CD4-positive, CD25-positive, alpha-beta regulatory T cell (primary cell): ENCODE data around the gene SLK. TPM values are rescaled to one million over a fixed set of nuclear protein-coding genes. Genes with fewer than 3 reads are reported as not detected.
A peak's percentile ranks its signal among the peaks of the same experiment; 100 is the strongest.

ENCODE experiments used
- ATAC-seq, 2 donors: fragments of 150-1000 bp; cut with Tn5 transposase; one replicate each; pipeline ENCODE4 v1.10.0; 2021; ENCODE audit warnings: low read depth in 2 of 2, moderate number of reproducible peaks in 2 of 2, moderate library complexity in 1 of 2
- DNase-seq, 3 donors: peaks; one replicate each; pipeline versions ENCODE4 v3.0.0 to v3.0.0-alpha.2; 2012 to 2022; ENCODE audit warnings: mixed read lengths in 1 of 3
- H3K27ac ChIP-seq: one replicate; pipeline ENCODE4 v1.7.0; 2013; ENCODE audit warnings: mild to moderate bottlenecking, low read length; ENCODE audit not compliant: insufficient read depth, poor library complexity, severe bottlenecking
- H3K27me3 ChIP-seq: one replicate; pipeline ENCODE4 v1.7.0; 2013; ENCODE audit warnings: low read length; ENCODE audit not compliant: control insufficient read depth, insufficient read depth
- H3K36me3 ChIP-seq: one replicate; pipeline ENCODE4 v1.7.0; 2013; ENCODE audit warnings: mild to moderate bottlenecking, low read length, moderate library complexity; ENCODE audit not compliant: control insufficient read depth, insufficient read depth
- H3K4me1 ChIP-seq: 2 replicates; pipeline ENCODE4 v1.7.0; 2013; ENCODE audit warnings: mild to moderate bottlenecking, low read length; ENCODE audit not compliant: insufficient read depth, control insufficient read depth, poor library complexity, severe bottlenecking
- H3K4me3 ChIP-seq: one replicate; pipeline ENCODE4 v1.7.0; 2013; ENCODE audit warnings: low read depth, mild to moderate bottlenecking, low read length, moderate library complexity
- H3K9me3 ChIP-seq, 2 experiments: 1 replicate in 1 of 2; 2 replicates in 1 of 2; pipeline ENCODE4 v1.7.0; 2013; ENCODE audit warnings: low read length in 2 of 2, mild to moderate bottlenecking in 1 of 2, moderate library complexity in 1 of 2; ENCODE audit not compliant: control insufficient read depth in 2 of 2
- H3K27ac Mint-ChIP-seq, 3 donors: one replicate each; pipeline ENCODE4 v1.8.0; 2020 to 2022; ENCODE audit warnings: mild to moderate bottlenecking in 3 of 3, mixed read lengths in 3 of 3, moderate library complexity in 2 of 3
- H3K27me3 Mint-ChIP-seq: one replicate; pipeline ENCODE4 v1.8.0; 2022; ENCODE audit warnings: mild to moderate bottlenecking, mixed read lengths
- H3K36me3 Mint-ChIP-seq: one replicate; pipeline ENCODE4 v1.8.0; 2020; ENCODE audit warnings: mixed read lengths
- H3K4me1 Mint-ChIP-seq, 4 donors: one replicate each; pipeline ENCODE4 v1.8.0; 2020 to 2022; ENCODE audit warnings: mixed read lengths in 4 of 4, mild to moderate bottlenecking in 1 of 4
- H3K4me3 Mint-ChIP-seq, 4 donors: one replicate each; pipeline ENCODE4 v1.8.0; 2020 to 2022; ENCODE audit warnings: mild to moderate bottlenecking in 4 of 4, mixed read lengths in 4 of 4, moderate library complexity in 3 of 4
- H3K9me3 Mint-ChIP-seq, 7 donors: one replicate each; pipeline ENCODE4 v1.8.0; 2020 to 2022; ENCODE audit warnings: mixed read lengths in 7 of 7, mild to moderate bottlenecking in 3 of 7, moderate library complexity in 2 of 7
- polyA plus RNA-seq, 4 donors: library from polyadenylated mRNA; unstranded; fragments of 300-500 nt; fragmentation: Illumina TruSeq; gene quantifications; one replicate each; pipeline ENCODE4 v1.2.3, GENCODE V29; 2021
- total RNA-seq: library from RNA; stranded (reverse); gene quantifications from one replicate; pipeline ENCODE4 v1.2.3, GENCODE V29; 2022

SLK gene
- total and polyA plus RNA-seq, 5 donors from 2014 or later: 3.2 to 23.5 (median 3.4) TPM

DNA sequence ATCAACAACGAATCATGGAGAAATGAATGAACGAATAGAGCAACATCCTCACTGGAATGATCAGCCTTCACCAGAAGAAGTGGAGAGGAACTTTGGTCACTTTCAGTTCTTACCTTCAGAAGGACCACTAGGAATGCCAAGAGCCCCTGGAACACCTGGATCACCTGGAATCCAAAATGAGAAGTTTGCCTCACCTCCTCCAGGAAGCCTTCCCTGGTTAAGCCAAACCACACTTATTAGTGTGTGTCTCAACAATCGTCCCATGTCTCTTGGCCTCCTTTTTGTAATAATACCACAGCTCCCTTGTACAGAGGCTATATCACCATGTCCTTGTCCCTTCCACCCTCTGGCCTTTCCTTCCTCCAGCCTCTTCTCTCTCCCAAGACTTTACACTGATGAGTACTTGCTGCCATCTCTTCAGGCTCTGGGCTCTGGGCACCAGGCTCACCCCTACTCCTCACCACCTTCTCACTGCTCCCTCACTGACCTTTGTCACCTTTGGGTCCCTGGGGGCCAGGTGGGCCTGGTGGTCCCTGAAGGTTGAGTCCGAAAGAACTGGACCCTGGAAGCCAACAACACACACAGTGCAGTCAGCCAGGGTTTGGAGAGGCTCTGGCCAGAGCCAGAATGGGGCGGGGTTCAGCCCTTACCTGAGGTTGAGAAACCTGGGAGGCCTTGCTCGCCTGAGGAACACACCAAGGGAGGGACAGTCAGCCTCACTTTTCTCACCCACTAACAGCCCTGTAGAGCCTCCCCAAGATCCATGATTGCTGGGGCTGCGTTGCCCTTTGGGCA, 72.2 kb downstream of the SLK start:
- H3K4me3 ChIP-seq: no peak overlapping the region
- no peaks in the 10 kb centered on the region for H3K4me1 ChIP-seq
- no peak overlapping the region for H3K27ac ChIP-seq
- ATAC-seq (no peak), DNase-seq (no peak)
- no peaks in the 10 kb centered on the region for H3K9me3 Mint-ChIP-seq
- peaks cover 0 to 2% (median under 1%) of the 10 kb centered on the region in 4 donors for H3K4me1 Mint-ChIP-seq
- no peaks in the 10 kb centered on the region for H3K36me3 ChIP-seq
- H3K4me3 Mint-ChIP-seq: no peak overlapping the region
- no peaks in the 10 kb centered on the region for H3K27me3 ChIP-seq
- H3K36me3 Mint-ChIP-seq: no peaks in the 10 kb centered on the region
- H3K27ac Mint-ChIP-seq: no peak overlapping the region
- H3K9me3 ChIP-seq: no peaks in the 10 kb centered on the region
- no peaks in the 10 kb centered on the region for H3K27me3 Mint-ChIP-seq

DNA sequence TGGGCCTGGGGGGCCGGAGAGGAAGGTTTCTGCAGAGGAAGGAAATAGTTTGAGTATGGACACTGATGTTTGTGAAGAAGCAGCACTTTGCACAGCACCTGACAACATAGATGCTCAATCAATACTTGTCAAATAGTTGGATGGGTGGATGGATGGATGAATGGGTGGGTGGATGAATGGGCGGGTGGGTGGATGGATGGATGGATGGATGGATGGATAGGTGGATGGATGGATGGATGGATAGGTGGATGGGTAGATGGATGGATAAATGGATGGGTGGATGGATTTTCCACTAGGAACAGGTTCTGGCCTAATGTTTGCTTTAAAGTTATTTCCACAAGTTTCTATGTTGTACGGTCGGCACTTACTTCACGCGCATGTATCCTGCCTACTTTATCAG, 73.4 kb downstream of the SLK start:
- H3K27me3 Mint-ChIP-seq: no peaks in the 10 kb centered on the region
- ATAC-seq: no peak
- DNase-seq: no peak
- Histone ChIP-seq H3K4me3 (no peak overlapping the region), H3K4me1 (no peaks in the 10 kb centered on the region), H3K36me3 (no peaks in the 10 kb centered on the region), H3K9me3 (no peaks in the 10 kb centered on the region), H3K27me3 (no peaks in the 10 kb centered on the region), H3K27ac (no peak overlapping the region)
- H3K9me3 Mint-ChIP-seq: no peaks in the 10 kb centered on the region
- peaks cover 0 to 2% (median under 1%) of the 10 kb centered on the region in 4 donors for H3K4me1 Mint-ChIP-seq
- no peak overlapping the region for H3K27ac Mint-ChIP-seq
- H3K4me3 Mint-ChIP-seq: no peak overlapping the region
- H3K36me3 Mint-ChIP-seq: no peaks in the 10 kb centered on the region

DNA sequence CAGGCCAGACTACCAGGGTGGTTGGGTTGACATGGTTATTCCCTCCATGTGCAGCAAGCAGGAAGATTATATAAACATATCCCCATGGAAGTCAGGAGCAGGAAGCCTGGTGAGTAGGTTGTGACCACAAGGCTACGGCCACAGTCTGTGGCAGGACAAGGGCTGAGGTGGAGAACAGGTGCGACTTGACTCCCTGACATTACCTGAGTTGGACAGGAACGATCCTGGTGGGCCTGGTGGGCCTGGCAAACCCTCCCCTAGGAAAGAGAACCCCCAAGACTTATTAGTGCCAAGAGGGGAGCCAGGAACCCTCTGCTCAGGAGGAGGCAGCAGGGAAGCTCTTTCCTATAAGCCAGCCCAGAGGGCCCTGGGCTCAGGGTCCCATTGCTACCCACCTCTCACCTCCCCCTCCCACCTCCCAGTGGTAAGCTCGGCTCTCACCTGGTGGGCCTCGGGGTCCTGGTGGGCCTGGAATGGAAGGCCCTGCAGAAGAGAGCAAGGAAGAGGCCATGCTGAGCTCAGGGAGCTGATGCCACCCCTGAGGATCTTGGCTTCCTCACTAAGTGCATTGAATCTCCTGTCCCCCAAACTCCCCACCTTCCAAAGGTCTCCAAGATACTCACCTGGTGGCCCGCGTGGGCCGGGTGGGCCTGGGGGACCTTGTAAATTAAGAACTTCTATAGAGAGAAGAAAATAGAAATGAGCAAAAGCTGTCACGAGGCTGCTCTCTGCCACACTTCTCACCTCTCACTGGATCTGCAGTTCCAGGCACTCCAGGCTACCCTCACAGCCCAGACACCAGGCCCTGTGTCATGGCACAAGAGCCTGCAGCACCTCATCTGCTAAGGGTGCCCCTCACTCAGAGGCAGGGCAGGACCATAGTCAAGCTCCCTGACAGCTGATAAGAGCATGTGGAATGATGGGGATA, 74.2 kb downstream of the SLK start:
- Histone ChIP-seq H3K36me3 (no peaks in the 10 kb centered on the region), H3K4me3 (no peak overlapping the region), H3K27ac (no peak overlapping the region), H3K27me3 (no peaks in the 10 kb centered on the region), H3K4me1 (no peaks in the 10 kb centered on the region), H3K9me3 (no peaks in the 10 kb centered on the region)
- DNase-seq (no peak), ATAC-seq (no peak)
- no peaks in the 10 kb centered on the region for H3K9me3 Mint-ChIP-seq
- peaks cover 0 to 2% (median 0%) of the 10 kb centered on the region in 4 donors for H3K4me1 Mint-ChIP-seq
- H3K27me3 Mint-ChIP-seq: no peaks in the 10 kb centered on the region
- no peak overlapping the region for H3K4me3 Mint-ChIP-seq
- no peaks in the 10 kb centered on the region for H3K36me3 Mint-ChIP-seq
- no peak overlapping the region for H3K27ac Mint-ChIP-seq

DNA sequence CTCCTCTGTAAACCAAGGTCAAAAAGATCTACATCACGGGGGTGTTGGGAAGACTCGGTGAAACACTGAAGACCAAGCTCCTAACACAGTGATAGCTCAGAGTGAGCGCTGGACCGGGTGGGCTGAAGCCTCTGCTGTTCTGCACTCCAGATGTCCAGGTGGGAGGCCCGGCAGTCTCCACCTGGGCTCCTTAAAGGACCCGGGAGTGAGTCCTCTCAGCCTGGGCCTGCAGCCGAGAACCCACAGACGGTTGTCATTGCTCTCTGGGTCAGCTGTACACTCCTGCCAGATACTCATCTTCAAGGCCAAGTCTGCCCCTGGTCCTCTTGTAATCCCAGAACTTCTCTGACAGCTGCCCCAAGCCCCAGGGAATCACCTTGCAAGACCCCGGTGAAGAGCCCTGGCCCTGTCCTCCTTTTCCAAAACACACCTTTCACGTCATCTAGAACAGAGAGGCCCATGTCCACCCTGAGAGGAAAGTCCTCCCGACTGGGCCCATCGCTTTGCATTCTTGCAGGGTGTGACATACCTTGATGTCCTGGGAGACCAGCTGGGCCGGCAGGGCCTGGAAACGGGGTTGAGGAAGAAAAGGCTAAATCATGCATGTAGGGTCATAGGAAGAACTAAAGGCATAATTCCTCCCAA, 75.1 kb downstream of the SLK start:
- Mint-ChIP-seq H3K4me1 (peaks cover 0 to 2% (median 0%) of the 10 kb centered on the region in 4 donors), H3K4me3 (no peak overlapping the region), H3K9me3 (no peaks in the 10 kb centered on the region), H3K27me3 (no peaks in the 10 kb centered on the region), H3K27ac (peak overlapping the region in 1 of 3 donors; percentile 63), H3K36me3 (no peaks in the 10 kb centered on the region)
- H3K27ac ChIP-seq: no peak overlapping the region
- no peaks in the 10 kb centered on the region for H3K27me3 ChIP-seq
- DNase-seq (no peak), ATAC-seq (no peak)
- H3K36me3 ChIP-seq: no peaks in the 10 kb centered on the region
- no peaks in the 10 kb centered on the region for H3K9me3 ChIP-seq
- no peaks in the 10 kb centered on the region for H3K4me1 ChIP-seq
- no peak overlapping the region for H3K4me3 ChIP-seq

DNA sequence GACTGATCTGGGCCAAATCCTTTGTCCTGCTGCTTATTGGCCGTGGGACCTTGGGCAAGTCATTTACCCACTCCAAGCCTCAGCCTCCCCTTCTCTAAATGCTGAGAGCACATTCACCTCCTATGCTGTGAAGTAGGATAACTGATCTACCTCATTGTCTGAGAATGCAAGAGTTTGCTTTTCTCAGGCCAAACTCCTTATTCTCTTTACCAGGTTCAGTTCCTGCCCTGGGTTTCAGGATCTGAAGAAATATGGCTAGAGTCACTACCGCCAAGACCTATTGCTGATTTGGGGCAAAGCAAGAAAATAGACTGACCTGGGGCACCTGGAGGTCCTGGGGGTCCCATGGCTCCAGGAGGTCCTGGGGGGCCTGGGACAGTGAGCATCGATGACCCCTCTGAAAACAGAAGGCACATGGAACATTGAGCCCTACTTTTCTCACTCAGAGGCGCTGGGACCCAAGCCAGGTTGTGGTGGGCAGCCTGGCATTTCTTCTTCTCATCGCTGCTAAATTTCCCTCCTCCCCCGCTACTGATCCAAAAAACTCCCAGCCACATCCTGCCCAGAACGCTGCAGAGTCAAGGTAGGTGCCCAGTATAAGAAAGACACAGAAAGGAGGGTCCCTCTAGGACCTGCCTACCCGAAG, 76.4 kb downstream of the SLK start:
- DNase-seq (no peak), ATAC-seq (no peak)
- H3K9me3 Mint-ChIP-seq: no peaks in the 10 kb centered on the region
- H3K27me3 Mint-ChIP-seq: peaks cover 3% of the 10 kb centered on the region
- H3K27ac Mint-ChIP-seq: no peak overlapping the region
- no peaks in the 10 kb centered on the region for H3K4me1 ChIP-seq
- H3K36me3 Mint-ChIP-seq: no peaks in the 10 kb centered on the region
- no peak overlapping the region for H3K27ac ChIP-seq
- H3K4me3 Mint-ChIP-seq: no peak overlapping the region
- peaks cover 0 to 2% (median 0%) of the 10 kb centered on the region in 4 donors for H3K4me1 Mint-ChIP-seq
- no peaks in the 10 kb centered on the region for H3K27me3 ChIP-seq
- no peaks in the 10 kb centered on the region for H3K36me3 ChIP-seq
- H3K4me3 ChIP-seq: no peak overlapping the region
- no peaks in the 10 kb centered on the region for H3K9me3 ChIP-seq

DNA sequence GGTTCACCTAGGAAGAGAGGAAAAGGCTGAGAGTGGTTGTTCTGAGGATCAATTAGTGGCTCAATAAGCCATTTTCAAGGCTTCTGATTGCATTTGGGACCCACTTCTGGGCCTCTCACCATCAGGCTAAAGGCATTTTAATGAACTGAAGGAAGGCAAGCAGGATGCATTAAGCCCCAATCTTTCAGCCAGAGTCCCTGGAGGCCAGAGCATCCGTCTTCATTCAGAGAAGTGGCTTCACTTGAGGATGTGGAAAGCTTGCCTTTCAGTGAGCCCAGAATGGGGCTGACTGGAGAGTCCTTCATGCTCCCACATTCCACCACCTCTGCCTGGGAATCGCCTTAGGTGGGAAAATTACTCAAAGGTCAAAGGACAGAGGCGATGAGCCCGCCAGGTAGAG, 76.9 kb downstream of the SLK start:
- no peaks in the 10 kb centered on the region for H3K9me3 Mint-ChIP-seq
- DNase-seq (no peak), ATAC-seq (no peak)
- Histone ChIP-seq H3K27ac (no peak overlapping the region), H3K4me3 (no peak overlapping the region), H3K9me3 (no peaks in the 10 kb centered on the region), H3K36me3 (no peaks in the 10 kb centered on the region), H3K27me3 (no peaks in the 10 kb centered on the region), H3K4me1 (no peaks in the 10 kb centered on the region)
- H3K4me3 Mint-ChIP-seq: no peak overlapping the region
- peaks cover 6% of the 10 kb centered on the region for H3K27me3 Mint-ChIP-seq
- H3K4me1 Mint-ChIP-seq: peaks cover 0 to 2% (median 0%) of the 10 kb centered on the region in 4 donors
- no peak overlapping the region for H3K27ac Mint-ChIP-seq
- H3K36me3 Mint-ChIP-seq: no peaks in the 10 kb centered on the region
